VCaP (cell line): ENCODE results near the gene ASPRV1.

Experiments
- H3K27ac ChIP-seq: fragments of 450-650 bp; 2 replicates; pipeline ENCODE4 v1.5.1; 2017
- TF ChIP-seq, protein P1 (sequence below): fragments of 450-650 bp; conservative IDR thresholded peaks from 2 replicates; pipeline ENCODE4 v1.5.1; 2017; ENCODE audit warnings: mild to moderate bottlenecking, moderate library complexity

Gene ASPRV1

DNA sequence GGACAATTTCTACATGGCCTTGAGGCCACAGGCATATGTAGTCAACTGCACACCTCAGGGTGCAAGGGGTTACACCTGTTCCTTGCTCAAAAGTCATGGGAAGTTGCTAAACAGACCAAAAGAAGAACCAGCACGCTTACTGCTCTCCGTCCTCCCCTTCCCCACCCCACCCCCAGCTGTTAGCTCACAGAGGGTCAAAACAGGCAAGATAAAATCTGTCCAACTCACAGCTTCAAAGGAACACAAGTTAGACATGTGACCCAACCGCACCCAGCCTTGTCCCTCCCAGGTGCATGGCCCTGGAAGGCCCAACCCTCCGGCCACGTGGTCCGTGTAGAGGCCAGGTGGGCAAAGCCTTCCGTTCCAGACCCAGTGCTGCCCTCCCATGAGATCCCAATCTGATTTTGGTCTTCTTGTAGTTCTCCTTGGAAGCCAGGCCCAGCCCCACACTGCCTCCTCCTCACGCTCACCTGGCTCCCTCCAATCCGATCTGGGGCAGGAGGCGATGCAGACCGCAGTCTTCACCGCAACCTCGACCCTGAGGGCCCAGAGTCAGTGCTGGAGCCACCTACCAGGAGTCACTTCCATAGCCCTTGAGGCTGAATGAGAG, 14.5 kb upstream of the ASPRV1 start:
- H3K27ac ChIP-seq = no peak overlapping the region
- TF ChIP-seq, protein P1, sequence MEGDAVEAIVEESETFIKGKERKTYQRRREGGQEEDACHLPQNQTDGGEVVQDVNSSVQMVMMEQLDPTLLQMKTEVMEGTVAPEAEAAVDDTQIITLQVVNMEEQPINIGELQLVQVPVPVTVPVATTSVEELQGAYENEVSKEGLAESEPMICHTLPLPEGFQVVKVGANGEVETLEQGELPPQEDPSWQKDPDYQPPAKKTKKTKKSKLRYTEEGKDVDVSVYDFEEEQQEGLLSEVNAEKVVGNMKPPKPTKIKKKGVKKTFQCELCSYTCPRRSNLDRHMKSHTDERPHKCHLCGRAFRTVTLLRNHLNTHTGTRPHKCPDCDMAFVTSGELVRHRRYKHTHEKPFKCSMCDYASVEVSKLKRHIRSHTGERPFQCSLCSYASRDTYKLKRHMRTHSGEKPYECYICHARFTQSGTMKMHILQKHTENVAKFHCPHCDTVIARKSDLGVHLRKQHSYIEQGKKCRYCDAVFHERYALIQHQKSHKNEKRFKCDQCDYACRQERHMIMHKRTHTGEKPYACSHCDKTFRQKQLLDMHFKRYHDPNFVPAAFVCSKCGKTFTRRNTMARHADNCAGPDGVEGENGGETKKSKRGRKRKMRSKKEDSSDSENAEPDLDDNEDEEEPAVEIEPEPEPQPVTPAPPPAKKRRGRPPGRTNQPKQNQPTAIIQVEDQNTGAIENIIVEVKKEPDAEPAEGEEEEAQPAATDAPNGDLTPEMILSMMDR = no peak

DNA sequence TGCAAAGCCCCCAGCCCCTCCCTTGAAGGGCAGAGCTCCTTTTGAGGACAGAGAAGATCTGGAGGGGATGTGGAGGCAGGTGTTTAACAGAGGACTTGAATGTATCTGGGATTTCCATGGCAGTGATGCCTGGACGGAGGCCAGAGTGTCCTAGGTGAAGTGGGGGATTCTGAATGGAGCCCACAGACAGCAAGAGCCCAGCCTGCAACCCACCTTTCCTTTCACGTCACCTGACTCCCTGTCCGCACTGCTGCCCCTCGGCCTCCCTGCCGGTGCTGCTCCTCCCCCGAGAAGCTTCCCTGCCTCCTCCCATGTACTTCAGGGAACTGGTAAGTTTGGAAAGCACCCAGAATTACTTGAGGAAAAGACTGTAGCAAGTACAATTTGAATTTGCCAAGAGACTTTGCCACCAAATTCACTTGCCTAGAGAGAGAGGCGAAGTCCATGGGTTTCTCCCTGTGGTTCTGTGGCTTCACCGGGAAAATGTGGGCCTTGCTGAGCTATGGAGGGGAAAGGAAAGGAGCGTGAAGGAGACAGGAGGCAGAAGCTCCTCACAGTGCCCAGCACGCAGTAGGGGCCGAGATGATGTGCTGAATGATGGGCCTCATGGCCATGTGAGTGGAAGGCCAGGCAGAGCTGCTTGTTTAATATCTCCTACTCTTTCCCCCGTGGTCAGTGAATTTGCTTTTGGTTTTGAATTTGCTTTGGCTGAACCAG, 13.9 kb upstream of the ASPRV1 start:
- TF ChIP-seq, protein P1 = no peak
- H3K27ac ChIP-seq = no peak overlapping the region

DNA sequence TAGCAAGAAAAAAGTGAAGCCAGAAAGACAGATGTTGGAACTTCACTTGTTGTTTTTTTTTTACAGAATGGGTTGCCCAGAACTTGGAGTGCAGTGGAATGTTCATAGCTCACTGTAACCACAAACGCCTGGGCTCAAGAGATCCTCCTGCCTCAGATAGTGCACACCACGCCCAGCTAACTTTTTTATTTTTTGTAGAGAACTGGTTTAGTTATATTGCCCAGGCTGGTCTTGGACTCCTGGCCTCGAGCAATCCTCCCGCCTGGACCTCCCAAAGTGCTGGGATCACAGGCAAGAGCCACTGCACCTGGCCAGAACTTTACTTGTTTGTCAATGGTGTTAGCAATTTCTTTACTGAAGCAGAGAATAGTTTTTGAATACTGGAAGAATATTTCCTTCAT, 11.9 kb upstream of the ASPRV1 start:
- TF ChIP-seq, protein P1 = no peak
- H3K27ac ChIP-seq = no peak overlapping the region

DNA sequence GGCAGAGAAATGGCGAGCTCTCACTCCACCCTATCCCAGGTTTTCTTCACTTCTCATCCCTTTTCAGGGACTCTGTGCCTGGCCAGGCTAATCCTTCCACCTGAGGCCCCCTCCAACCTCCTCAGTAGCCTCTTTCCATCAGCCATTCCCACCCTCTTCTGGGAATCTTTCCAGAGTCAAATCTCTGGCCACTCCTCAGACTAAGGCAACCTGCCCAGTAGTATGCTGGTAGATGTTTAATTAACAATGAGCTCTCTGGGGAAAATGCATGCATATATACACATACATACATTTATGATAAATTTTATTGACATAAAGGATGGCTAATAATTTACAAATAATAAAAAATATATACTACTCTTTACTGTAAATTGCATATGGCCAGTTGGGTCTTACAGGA, 11.4 kb upstream of the ASPRV1 start:
- H3K27ac ChIP-seq = no peak overlapping the region
- TF ChIP-seq, protein P1 = no peak

DNA sequence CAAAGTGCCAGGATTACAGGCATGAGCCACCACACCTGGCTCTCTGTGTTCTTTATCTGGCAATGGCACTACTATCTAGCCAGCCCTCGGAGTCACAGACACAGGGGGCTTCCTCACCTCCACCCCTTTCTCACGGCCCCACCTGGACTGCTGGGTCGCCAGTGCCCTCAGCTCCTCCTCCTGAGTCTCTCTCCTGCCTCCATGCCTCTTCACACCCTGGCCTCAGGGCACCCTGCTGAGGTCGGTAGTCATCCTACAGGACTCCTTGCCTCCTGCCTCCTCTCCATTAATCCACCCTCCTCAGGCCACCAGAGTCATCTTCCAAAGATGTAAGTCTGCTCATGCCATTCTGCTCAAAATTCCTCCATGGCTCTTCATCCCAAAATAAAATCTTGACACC, 8.6 kb upstream of the ASPRV1 start:
- TF ChIP-seq, protein P1 = no peak
- no peak overlapping the region for H3K27ac ChIP-seq

DNA sequence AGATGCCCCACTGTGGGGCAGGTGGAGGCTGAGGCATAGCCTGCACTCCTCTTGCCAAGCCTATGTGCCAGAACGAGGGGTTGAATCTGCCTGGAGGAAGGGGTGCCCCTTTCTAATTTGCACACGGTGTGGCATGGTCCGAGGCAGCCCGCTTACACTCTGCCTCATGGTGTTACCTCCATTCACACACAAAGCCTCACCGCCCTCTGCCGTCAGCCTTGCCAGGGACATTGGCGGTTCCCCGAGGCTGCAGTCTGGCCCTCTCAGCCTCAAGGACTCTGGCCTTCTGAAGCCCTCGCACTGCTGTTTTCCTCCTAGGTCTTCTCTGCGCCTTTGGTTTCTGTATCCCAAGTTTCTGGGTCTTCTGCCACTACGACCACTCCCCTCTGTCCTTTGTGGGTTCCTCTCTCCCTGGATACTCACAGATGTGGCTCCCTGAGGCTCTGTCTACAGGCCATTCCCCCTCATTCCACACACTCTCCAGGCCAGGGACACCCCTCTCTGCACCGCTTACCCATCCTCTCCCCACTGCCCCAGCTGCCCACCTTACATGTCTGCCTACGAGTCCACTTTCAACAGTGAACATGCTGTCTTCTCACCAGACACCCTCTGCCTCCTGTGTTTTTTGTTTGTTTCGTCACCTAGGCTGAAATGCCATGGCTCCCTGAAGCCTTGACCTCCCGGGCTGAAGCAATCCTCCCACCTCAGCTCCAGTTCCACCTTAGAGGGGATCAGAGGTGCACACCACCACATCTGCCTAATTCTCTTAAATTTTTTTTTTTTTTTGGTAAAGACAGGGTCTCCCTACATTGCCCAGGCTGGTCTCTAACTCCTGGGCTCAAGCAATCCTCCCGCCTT, 7.9 kb upstream of the ASPRV1 start:
- TF ChIP-seq, protein P1 = no peak
- no peak overlapping the region for H3K27ac ChIP-seq

DNA sequence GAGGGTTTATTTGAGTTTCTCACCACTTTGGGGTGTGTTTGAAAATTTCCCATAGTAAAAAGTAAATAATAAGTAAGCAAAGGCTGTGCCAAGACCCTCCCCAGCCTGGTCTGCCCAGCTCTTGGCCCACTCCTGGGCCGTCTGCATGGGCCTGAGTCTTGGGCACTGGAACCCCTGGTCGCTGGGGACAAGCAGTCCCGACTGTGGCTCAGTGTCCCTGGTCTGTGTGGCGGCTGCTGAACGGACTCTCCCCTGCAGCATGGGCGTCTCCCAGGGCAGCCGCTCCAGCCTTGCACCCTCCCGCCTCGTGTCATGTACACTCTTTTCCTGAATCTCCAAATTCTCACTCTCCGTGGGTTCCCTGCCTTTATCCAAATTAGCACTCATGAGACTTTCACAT, 7.2 kb upstream of the ASPRV1 start:
- TF ChIP-seq, protein P1 = no peak
- H3K27ac ChIP-seq = no peak overlapping the region
